K562 (cell line): ENCODE results near the gene MICAL2. TPM values are rescaled to one million over a fixed set of nuclear protein-coding genes. Genes with fewer than 3 reads are reported as not detected.

Experiments
- CBFB ChIP-seq: sonication (generic); formaldehyde crosslinking; IDR thresholded peaks from 2 replicates; pipeline ENCODE4 v1.4.0; 2020; ENCODE audit warnings: mild to moderate bottlenecking, missing genetic modification reagents
- KHSRP ChIP-seq: fragments of 450-650 bp; IDR thresholded peaks from 2 replicates; pipeline ENCODE4 v1.6.1; 2017
- KLF13 ChIP-seq: fragments of 450-650 bp; IDR thresholded peaks from 2 replicates; pipeline ENCODE4 v1.6.1; 2016; ENCODE audit warnings: missing genetic modification characterization, low read depth, mild to moderate bottlenecking, missing compliant biosample characterization, moderate library complexity, borderline replicate concordance
- KLF6 ChIP-seq: fragments of 250-450 bp; sonication (Bioruptor Pico); IDR thresholded peaks from 2 replicates; pipeline ENCODE4 v1.4.0; 2020; ENCODE audit warnings: mild to moderate bottlenecking, moderate library complexity, borderline replicate concordance
- SMC3 ChIP-seq: conservative IDR thresholded peaks from 2 replicates; pipeline ENCODE4 v1.6.1; 2011; ENCODE audit warnings: low read depth, low read length, improper control_type of control experiment; ENCODE audit not compliant: insufficient read depth
- TAF1 ChIP-seq: IDR thresholded peaks from 2 replicates; pipeline ENCODE4 v1.6.1; 2011; ENCODE audit warnings: mild to moderate bottlenecking, low read length, moderate library complexity; ENCODE audit not compliant: insufficient read depth, control insufficient read depth, severe bottlenecking; ENCODE audit errors: extremely low read depth
- ZKSCAN1 ChIP-seq: fragments of 150-350 bp; IDR thresholded peaks from 2 replicates; pipeline ENCODE4 v1.6.1; 2016; ENCODE audit warnings: low read depth, low read length
- polyA plus RNA-seq, 8 experiments: library from polyadenylated mRNA; depleted of rRNA in 4 of 8; stranded (reverse) in 5 of 8; unstranded in 3 of 8; fragments of >200 nt; fragmentation: Nextera tagmentation in 2 of 8; fragmentation: Illumina TruSeq in 1 of 8; extraction: Ambion mirVana in 2 of 8; extraction: Trizol in 1 of 8; gene quantifications; 2 replicates each; pipeline versions ENCODE4 v1.2.1 to v1.2.3, GENCODE V29; 2011 to 2014; ENCODE audit warnings: inconsistent platforms in 1 of 8, missing spikeins in 1 of 8
- total RNA-seq, 7 experiments: library from RNA; depleted of rRNA in 6 of 7; stranded (reverse); fragments of >200 nt in 6 of 7; fragmentation: Illumina TruSeq in 2 of 7; extraction: Trizol in 2 of 7; gene quantifications; 2 replicates each; pipeline versions ENCODE4 v1.2.1 to v1.2.3, GENCODE V29; 2011 to 2021; ENCODE audit warnings: low replicate concordance in 1 of 7
- TF ChIP-seq, protein P1 (sequence below), 3 experiments: fragments of 200-800 bp in 1 of 3; sonication (Bioruptor generic) in 1 of 3; sonication (generic) in 1 of 3; formaldehyde crosslinking in 1 of 3; IDR thresholded peaks; 2 replicates each; pipeline versions ENCODE4 v1.6.1 to v1.8.0; 2016 to 2022; ENCODE audit warnings: mild to moderate bottlenecking in 2 of 3, missing compliant biosample characterization in 2 of 3, missing genetic modification characterization in 2 of 3, missing genetic modification reagents in 1 of 3
- TF ChIP-seq, protein P2 (sequence below): fragments of 450-650 bp; formaldehyde crosslinking; IDR thresholded peaks from 2 replicates; pipeline ENCODE4 v1.4.0; 2020; ENCODE audit warnings: mild to moderate bottlenecking, moderate library complexity
- TF ChIP-seq, protein P3 (sequence below): fragments of 450-650 bp; formaldehyde crosslinking; IDR thresholded peaks from 2 replicates; pipeline ENCODE4 v1.4.0; 2020; ENCODE audit warnings: mild to moderate bottlenecking, moderate library complexity
- TF ChIP-seq, protein P4 (sequence below): sonication (generic); formaldehyde crosslinking; IDR thresholded peaks from 2 replicates; pipeline ENCODE4 v1.8.1; 2023; ENCODE audit warnings: mild to moderate bottlenecking, missing genetic modification reagents

Gene MICAL2
- total and polyA plus RNA-seq, 9 of the 15 experiments (the other 6 are each of a cell fraction or from before 2014, with no cell fraction given), result 4.7 to 64.2 (median 33.6) TPM

DNA sequence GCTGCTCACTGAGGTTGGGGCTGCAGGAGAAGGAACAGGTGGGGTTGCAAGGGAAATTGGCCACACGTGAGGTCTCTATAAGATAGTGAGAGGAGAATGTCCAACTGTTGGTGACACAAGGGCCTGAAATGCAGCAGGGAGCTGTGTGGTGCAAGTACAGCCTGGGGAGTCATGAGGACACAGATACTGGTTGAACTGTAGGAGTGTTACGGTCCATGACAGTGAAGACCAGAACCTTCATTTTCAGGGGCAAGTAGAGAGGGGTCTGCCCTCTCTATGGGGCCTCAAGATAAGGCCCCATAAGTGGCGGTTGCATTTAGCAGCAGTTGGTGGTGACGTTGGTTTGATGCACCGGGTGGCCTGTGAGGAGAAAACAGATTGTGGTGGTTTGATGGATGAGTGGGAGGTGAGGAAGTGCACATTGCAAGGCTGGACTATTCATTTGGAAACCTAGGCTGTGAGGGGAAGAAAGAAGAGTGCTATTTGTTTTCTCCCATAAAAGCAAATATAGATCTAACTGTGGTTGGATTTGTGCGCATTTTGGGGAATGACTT lies 39.4 kb downstream of the MICAL2 start (continued):
- TF ChIP-seq, protein P1, sequence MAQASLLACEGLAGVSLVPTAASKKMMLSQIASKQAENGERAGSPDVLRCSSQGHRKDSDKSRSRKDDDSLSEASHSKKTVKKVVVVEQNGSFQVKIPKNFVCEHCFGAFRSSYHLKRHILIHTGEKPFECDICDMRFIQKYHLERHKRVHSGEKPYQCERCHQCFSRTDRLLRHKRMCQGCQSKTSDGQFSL (CRISPR knock-in tag; IDR thresholded peaks at IDR 0.05), result no peak
- TF ChIP-seq, protein P1 (tag; IDR thresholded peaks at IDR 0.05), result no peak
- TF ChIP-seq TAF1 (peak; percentile 40), CBFB (peak; percentile 50), ZKSCAN1 (no peak), KHSRP (0 out of 2 replicates have a peak, but pooled peaks have one; percentile 49), SMC3 (0 out of 2 replicates have a peak, but pooled peaks have one; percentile 0), KLF13 (0 out of 2 replicates have a peak, but pooled peaks have one; percentile 1), KLF6 (CRISPR knock-in tag) (no peak)
- TF ChIP-seq, protein P2, sequence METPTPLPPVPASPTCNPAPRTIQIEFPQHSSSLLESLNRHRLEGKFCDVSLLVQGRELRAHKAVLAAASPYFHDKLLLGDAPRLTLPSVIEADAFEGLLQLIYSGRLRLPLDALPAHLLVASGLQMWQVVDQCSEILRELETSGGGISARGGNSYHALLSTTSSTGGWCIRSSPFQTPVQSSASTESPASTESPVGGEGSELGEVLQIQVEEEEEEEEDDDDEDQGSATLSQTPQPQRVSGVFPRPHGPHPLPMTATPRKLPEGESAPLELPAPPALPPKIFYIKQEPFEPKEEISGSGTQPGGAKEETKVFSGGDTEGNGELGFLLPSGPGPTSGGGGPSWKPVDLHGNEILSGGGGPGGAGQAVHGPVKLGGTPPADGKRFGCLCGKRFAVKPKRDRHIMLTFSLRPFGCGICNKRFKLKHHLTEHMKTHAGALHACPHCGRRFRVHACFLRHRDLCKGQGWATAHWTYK (CRISPR knock-in tag), result 0 out of 2 replicates have a peak, but pooled peaks have one; percentile 73
- TF ChIP-seq, protein P3, sequence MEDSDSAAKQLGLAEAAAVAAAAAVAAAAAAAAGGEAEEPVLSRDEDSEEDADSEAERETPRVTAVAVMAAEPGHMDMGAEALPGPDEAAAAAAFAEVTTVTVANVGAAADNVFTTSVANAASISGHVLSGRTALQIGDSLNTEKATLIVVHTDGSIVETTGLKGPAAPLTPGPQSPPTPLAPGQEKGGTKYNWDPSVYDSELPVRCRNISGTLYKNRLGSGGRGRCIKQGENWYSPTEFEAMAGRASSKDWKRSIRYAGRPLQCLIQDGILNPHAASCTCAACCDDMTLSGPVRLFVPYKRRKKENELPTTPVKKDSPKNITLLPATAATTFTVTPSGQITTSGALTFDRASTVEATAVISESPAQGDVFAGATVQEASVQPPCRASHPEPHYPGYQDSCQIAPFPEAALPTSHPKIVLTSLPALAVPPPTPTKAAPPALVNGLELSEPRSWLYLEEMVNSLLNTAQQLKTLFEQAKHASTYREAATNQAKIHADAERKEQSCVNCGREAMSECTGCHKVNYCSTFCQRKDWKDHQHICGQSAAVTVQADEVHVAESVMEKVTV (CRISPR knock-in tag), result no peak
- TF ChIP-seq, protein P4, sequence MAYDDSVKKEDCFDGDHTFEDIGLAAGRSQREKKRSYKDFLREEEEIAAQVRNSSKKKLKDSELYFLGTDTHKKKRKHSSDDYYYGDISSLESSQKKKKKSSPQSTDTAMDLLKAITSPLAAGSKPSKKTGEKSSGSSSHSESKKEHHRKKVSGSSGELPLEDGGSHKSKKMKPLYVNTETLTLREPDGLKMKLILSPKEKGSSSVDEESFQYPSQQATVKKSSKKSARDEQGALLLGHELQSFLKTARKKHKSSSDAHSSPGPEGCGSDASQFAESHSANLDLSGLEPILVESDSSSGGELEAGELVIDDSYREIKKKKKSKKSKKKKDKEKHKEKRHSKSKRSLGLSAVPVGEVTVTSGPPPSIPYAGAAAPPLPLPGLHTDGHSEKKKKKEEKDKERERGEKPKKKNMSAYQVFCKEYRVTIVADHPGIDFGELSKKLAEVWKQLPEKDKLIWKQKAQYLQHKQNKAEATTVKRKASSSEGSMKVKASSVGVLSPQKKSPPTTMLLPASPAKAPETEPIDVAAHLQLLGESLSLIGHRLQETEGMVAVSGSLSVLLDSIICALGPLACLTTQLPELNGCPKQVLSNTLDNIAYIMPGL, result no peak
- TF ChIP-seq, all 486 proteins: peak for 148
